Sigmoid colon (tissue), 7 donors: ENCODE results near the gene NEUROG1. TPM values are rescaled to one million over a fixed set of nuclear protein-coding genes. Genes with fewer than 3 reads are reported as not detected.

Experiments used
- DNase-seq: peaks from one replicate; pipeline ENCODE4 v3.0.0-alpha.2; 2019
- H3K27ac ChIP-seq, 4 donors: fragments of 200-600 bp; sonication (generic); one replicate each; pipeline ENCODE4 v1.5.1; 2016 to 2019; ENCODE audit warnings: mild to moderate bottlenecking in 1 of 4
- H3K27me3 ChIP-seq, 3 donors: fragments of 200-600 bp; sonication (generic); one replicate each; pipeline ENCODE4 v1.5.1; 2019; ENCODE audit warnings: mild to moderate bottlenecking in 1 of 3
- H3K36me3 ChIP-seq, 4 donors: fragments of 200-600 bp; sonication (generic); one replicate each; pipeline ENCODE4 v1.5.1; 2016 to 2019
- H3K4me1 ChIP-seq, 4 donors: fragments of 200-600 bp; sonication (generic); one replicate each; pipeline ENCODE4 v1.5.1; 2017 to 2019
- H3K4me3 ChIP-seq, 4 donors: fragments of 200-600 bp; sonication (generic); one replicate each; pipeline ENCODE4 v1.5.1; 2017 to 2019; ENCODE audit warnings: mild to moderate bottlenecking in 2 of 4, moderate library complexity in 1 of 4
- H3K9me3 ChIP-seq, 4 donors: fragments of 200-600 bp in 3 of 4; sonication (generic) in 3 of 4; one replicate each; pipeline versions ENCODE4 v1.5.1 to v1.6.1; 2013 to 2019
- CTCF ChIP-seq, 4 experiments: fragments of 450-650 bp in 3 of 4; fragments of 200-600 bp in 1 of 4; IDR thresholded peaks; one replicate each; pipeline ENCODE4 v1.5.1; 2016 to 2019; ENCODE audit warnings: antibody characterized with exemption in 4 of 4, mild to moderate bottlenecking in 3 of 4, moderate library complexity in 2 of 4
- EP300 ChIP-seq, 4 donors: sonication (generic); formaldehyde crosslinking; IDR thresholded peaks; one replicate each; pipeline ENCODE4 v1.6.1; 2017; ENCODE audit warnings: antibody characterized with exemption in 4 of 4
- POLR2A ChIP-seq, 2 donors: fragments of 450-650 bp; IDR thresholded peaks; one replicate each; pipeline ENCODE4 v1.6.1; 2016; ENCODE audit warnings: antibody characterized with exemption in 2 of 2, mild to moderate bottlenecking in 2 of 2, moderate library complexity in 2 of 2
- POLR2AphosphoS5 ChIP-seq, 4 donors: sonication (generic); formaldehyde crosslinking; IDR thresholded peaks; one replicate each; pipeline ENCODE4 v1.6.1; 2017; ENCODE audit warnings: antibody characterized with exemption in 4 of 4
- WGBS, 2 donors: extraction: QIAGEN DNeasy Blood & Tissue Kit; methylation state at CpG; one replicate each; pipeline ENCODE4 v1.1.7; 2013; 5-methylcytosine and 5-hydroxymethylcytosine counted together
- intact Hi-C: fragments of 100-400 bp; cut with DNase I; formaldehyde crosslinking; loops from one replicate; pipeline ENCODE4 v1.15.1; 2023
- polyA plus RNA-seq, 3 donors: library from polyadenylated mRNA; stranded (reverse); fragments of 200-250 nt; gene quantifications; one replicate each; pipeline ENCODE4 v1.2.3, GENCODE V29; 2013
- total RNA-seq, 4 donors: library from RNA; depleted of rRNA; stranded (reverse); fragments of >200 nt; gene quantifications; one replicate each; pipeline ENCODE4 v1.1.0, GENCODE V29; 2016
- donor health status: healthy with polysubstance abuse.
- donor health status: Bipolar disorder and iron deficiency.
- donor health status: healthy.

Gene NEUROG1
- total and polyA plus RNA-seq, 7 donors: not detected

GRCh38 chr5:135574493-135574892 is 38.7 kb upstream of the NEUROG1 start:
- intact Hi-C loops: no loop called here
- TF ChIP-seq POLR2A (IDR thresholded peaks at IDR 0.05) (no peak), CTCF (IDR thresholded peaks at IDR 0.05) (no peak), EP300 (IDR thresholded peaks at IDR 0.05) (no peak), POLR2AphosphoS5 (IDR thresholded peaks at IDR 0.05) (no peak)
- no peak for DNase-seq
- no peak overlapping the region for H3K27ac ChIP-seq
- WGBS, 2 donors: 90 to 93% methylated on average over 10 of the region's 10 CpGs
- H3K27me3 ChIP-seq: peaks cover 10 to 49% (median 28%) of the 10 kb centered on the region in 3 donors
- no peak overlapping the region for H3K4me3 ChIP-seq
- H3K36me3 ChIP-seq: no peaks in the 10 kb centered on the region
- H3K4me1 ChIP-seq: peaks cover 0 to 12% (median 5%) of the 10 kb centered on the region in 4 donors
- no peaks in the 10 kb centered on the region for H3K9me3 ChIP-seq

- H3K9me3 ChIP-seq: no peaks in the 10 kb centered on the region
- H3K4me3 ChIP-seq: no peak overlapping the region
- TF ChIP-seq CTCF (IDR thresholded peaks at IDR 0.05) (no peak), POLR2AphosphoS5 (IDR thresholded peaks at IDR 0.05) (no peak), POLR2A (IDR thresholded peaks at IDR 0.05) (no peak), EP300 (IDR thresholded peaks at IDR 0.05) (no peak)
- H3K27ac ChIP-seq: no peak overlapping the region
- peaks cover 0 to 23% (median 2%) of the 10 kb centered on the region in 3 donors for H3K27me3 ChIP-seq
- DNase-seq: no peak
- H3K4me1 ChIP-seq: no peaks in the 10 kb centered on the region
- WGBS, 2 donors: 83 to 84% methylated on average over 9 of the region's 9 CpGs
- no peaks in the 10 kb centered on the region for H3K36me3 ChIP-seq
- intact Hi-C loops: no loop called here
Observed at GRCh38 chr5:135571902-135572301, 36.1 kb upstream of the NEUROG1 start.

- H3K4me1 ChIP-seq: no peaks in the 10 kb centered on the region
- no peak for TF ChIP-seq POLR2AphosphoS5 (IDR thresholded peaks at IDR 0.05)
- no peak for TF ChIP-seq POLR2A (IDR thresholded peaks at IDR 0.05)
- TF ChIP-seq EP300 (IDR thresholded peaks at IDR 0.05): no peak
- no peak for TF ChIP-seq CTCF (IDR thresholded peaks at IDR 0.05)
- intact Hi-C loops: no loop called here
- H3K9me3 ChIP-seq: no peaks in the 10 kb centered on the region
- 80 to 84% methylated on average over 10 of the region's 10 CpGs for WGBS, 2 donors
- H3K4me3 ChIP-seq: no peak overlapping the region
- DNase-seq: no peak
- no peaks in the 10 kb centered on the region for H3K36me3 ChIP-seq
- H3K27me3 ChIP-seq: peaks cover 0 to 16% (median 0%) of the 10 kb centered on the region in 3 donors
- no peak overlapping the region for H3K27ac ChIP-seq
Observed at GRCh38 chr5:135571066-135571609, 35.4 kb upstream of the NEUROG1 start.

- Histone ChIP-seq H3K36me3 (no peaks in the 10 kb centered on the region), H3K27ac (no peak overlapping the region), H3K9me3 (no peaks in the 10 kb centered on the region), H3K27me3 (peaks cover 0 to 10% (median 0%) of the 10 kb centered on the region in 3 donors), H3K4me3 (no peak overlapping the region), H3K4me1 (no peaks in the 10 kb centered on the region)
- intact Hi-C loops: no loop called here
- WGBS, 2 donors: 31 to 40% methylated on average over 3 of the region's 3 CpGs
- DNase-seq: no peak
- no peak for TF ChIP-seq POLR2AphosphoS5 (IDR thresholded peaks at IDR 0.05)
Observed at GRCh38 chr5:135570453-135570764, 34.6 kb upstream of the NEUROG1 start.

GRCh38 chr5:135569755-135570452 is 34.1 kb upstream of the NEUROG1 start:
- Histone ChIP-seq H3K4me3 (no peak overlapping the region), H3K36me3 (no peaks in the 10 kb centered on the region), H3K27me3 (peaks cover 0 to 10% (median 0%) of the 10 kb centered on the region in 3 donors), H3K9me3 (no peaks in the 10 kb centered on the region), H3K4me1 (no peaks in the 10 kb centered on the region), H3K27ac (no peak overlapping the region)
- intact Hi-C loops: loop anchor here (10.0 kb wide), 1 partner anchor 645 kb away; no protein-coding TSS in a partner anchor
- no peak for DNase-seq
- 32 to 53% methylated on average over 10 of the region's 10 CpGs for WGBS, 2 donors
- no peak for TF ChIP-seq POLR2A (IDR thresholded peaks at IDR 0.05)
- no peak for TF ChIP-seq EP300 (IDR thresholded peaks at IDR 0.05)
- TF ChIP-seq POLR2AphosphoS5 (IDR thresholded peaks at IDR 0.05): no peak
- no peak for TF ChIP-seq CTCF (IDR thresholded peaks at IDR 0.05)
